PC-9 (cell line): ENCODE measurements around the gene TAMALIN.

Source experiments
- EZH2 ChIP-seq: fragments of 200-600 bp; sonication (generic); IDR thresholded peaks from 2 replicates; pipeline ENCODE4 v1.8.0; 2017; ENCODE audit warnings: antibody characterized with exemption, low read depth
- TF ChIP-seq, protein P1 (sequence below): fragments of 200-600 bp; sonication (generic); conservative IDR thresholded peaks from 2 replicates; pipeline ENCODE4 v1.6.1; 2017; ENCODE audit warnings: mixed run types, antibody characterized with exemption, mild to moderate bottlenecking, moderate library complexity

DNA sequence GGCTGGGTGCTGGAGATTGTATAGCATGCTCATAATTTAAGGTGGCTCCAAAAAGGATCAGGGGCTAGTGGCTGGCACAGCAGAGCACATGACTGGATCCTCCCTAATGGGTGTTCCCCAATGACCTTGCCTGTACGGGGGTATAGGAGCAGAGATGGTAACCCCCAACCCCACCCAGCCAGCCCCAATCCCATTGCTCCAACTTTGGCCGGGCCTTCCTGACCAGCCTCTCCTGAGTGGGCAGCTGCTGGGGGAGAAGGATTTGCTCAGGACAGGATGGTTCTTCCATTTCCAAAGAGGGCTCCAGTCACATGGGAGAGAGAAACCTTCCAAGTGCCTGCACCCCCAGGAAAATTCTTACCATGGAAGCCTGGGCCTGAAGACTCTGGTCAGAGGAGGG, 29.2 kb downstream of the TAMALIN start:
- TF ChIP-seq, protein P1, sequence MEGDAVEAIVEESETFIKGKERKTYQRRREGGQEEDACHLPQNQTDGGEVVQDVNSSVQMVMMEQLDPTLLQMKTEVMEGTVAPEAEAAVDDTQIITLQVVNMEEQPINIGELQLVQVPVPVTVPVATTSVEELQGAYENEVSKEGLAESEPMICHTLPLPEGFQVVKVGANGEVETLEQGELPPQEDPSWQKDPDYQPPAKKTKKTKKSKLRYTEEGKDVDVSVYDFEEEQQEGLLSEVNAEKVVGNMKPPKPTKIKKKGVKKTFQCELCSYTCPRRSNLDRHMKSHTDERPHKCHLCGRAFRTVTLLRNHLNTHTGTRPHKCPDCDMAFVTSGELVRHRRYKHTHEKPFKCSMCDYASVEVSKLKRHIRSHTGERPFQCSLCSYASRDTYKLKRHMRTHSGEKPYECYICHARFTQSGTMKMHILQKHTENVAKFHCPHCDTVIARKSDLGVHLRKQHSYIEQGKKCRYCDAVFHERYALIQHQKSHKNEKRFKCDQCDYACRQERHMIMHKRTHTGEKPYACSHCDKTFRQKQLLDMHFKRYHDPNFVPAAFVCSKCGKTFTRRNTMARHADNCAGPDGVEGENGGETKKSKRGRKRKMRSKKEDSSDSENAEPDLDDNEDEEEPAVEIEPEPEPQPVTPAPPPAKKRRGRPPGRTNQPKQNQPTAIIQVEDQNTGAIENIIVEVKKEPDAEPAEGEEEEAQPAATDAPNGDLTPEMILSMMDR, result no peak
- TF ChIP-seq EZH2, result no peak
